Bronchial epithelial cell (primary cell): Measurements from ENCODE around the gene CLEC1B. TPM values are rescaled to one million over a fixed set of nuclear protein-coding genes. Genes with fewer than 3 reads are reported as not detected.
"Not testable (repeated sequence)": the region's sequence is repeated elsewhere in the genome, so short reads cannot be mapped to it uniquely, and the experiment has no call there.

Experiments used
- DNase-seq: peaks from one replicate; pipeline ENCODE4 v3.0.0-alpha.2; 2010; ENCODE audit warnings: low read depth
- FAIRE-seq: peaks from 2 replicates; lab custom pipeline; 2011; peaks lifted over from hg19 to GRCh38; lab: Jason Lieb, UNC
- H3K27me3 ChIP-seq: 2 replicates; pipeline ENCODE4 v1.5.1; 2011; ENCODE audit warnings: low read length; ENCODE audit not compliant: control insufficient read depth, insufficient read depth
- H3K36me3 ChIP-seq: 2 replicates; pipeline ENCODE4 v1.5.1; 2011; ENCODE audit warnings: low read length; ENCODE audit not compliant: control insufficient read depth, insufficient read depth
- H3K4me3 ChIP-seq: 2 replicates; pipeline ENCODE4 v1.5.1; 2011; ENCODE audit warnings: mild to moderate bottlenecking, low read depth, low read length, control low read depth
- total RNA-seq: library from RNA; depleted of rRNA; stranded (reverse); fragments of >200 nt; gene quantifications from 2 replicates; pipeline ENCODE4 v1.2.1, GENCODE V29; 2014
- TF ChIP-seq, protein P1 (sequence below): IDR thresholded peaks from 2 replicates; pipeline ENCODE4 v1.5.1; 2011; ENCODE audit warnings: mild to moderate bottlenecking, moderate library complexity, low read length, control low read depth, inconsistent platforms; ENCODE audit not compliant: insufficient read depth, severe bottlenecking

Gene CLEC1B
- total RNA-seq, 1 donor from 2014 or later: not detected

DNA sequence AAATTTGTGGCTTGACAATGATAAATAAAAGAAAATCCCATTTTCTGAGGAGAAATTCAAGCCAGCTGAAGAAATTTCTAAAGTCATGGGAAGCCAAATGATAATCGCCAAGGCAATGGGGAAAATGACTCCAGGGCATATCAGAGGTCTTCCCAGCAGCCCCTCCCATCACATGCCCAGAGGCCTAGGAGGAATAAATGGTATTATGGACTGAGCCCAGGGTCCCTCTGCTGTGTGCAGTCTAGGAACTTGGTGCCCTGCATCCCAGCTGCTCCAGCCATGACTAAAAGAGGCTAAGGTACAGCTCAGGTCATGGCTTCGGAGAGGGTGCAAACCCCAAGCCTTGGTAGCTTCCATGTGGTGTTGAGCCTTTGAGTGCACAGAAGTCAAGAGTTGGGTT lies 23.3 kb downstream of the CLEC1B start:
- FAIRE-seq (no peak), DNase-seq (no peak)
- H3K4me3 ChIP-seq: no peak overlapping the region
- H3K36me3 ChIP-seq: no peaks in the 10 kb centered on the region
- no peaks in the 10 kb centered on the region for H3K27me3 ChIP-seq
- TF ChIP-seq, protein P1, sequence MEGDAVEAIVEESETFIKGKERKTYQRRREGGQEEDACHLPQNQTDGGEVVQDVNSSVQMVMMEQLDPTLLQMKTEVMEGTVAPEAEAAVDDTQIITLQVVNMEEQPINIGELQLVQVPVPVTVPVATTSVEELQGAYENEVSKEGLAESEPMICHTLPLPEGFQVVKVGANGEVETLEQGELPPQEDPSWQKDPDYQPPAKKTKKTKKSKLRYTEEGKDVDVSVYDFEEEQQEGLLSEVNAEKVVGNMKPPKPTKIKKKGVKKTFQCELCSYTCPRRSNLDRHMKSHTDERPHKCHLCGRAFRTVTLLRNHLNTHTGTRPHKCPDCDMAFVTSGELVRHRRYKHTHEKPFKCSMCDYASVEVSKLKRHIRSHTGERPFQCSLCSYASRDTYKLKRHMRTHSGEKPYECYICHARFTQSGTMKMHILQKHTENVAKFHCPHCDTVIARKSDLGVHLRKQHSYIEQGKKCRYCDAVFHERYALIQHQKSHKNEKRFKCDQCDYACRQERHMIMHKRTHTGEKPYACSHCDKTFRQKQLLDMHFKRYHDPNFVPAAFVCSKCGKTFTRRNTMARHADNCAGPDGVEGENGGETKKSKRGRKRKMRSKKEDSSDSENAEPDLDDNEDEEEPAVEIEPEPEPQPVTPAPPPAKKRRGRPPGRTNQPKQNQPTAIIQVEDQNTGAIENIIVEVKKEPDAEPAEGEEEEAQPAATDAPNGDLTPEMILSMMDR: no peak

DNA sequence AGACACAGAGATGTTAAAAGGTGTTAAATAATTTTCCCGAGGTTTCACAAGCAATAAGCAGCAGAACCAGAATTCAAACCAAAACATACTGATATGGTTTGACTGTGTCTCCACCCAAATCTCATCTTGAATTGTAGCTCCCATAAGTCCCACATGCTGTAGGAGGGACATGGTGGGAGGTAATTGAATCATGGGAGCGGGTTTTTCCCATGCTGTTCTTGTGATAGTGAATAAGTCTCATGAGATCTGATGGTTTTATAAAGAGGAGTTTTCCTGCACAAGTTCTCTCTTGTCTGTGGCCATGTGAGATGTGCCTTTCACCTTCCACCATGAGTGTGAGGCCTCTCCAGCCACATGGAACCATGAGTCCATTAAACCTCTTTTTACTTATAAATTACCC lies 24.2 kb downstream of the CLEC1B start:
- not testable (repeated sequence) for H3K27me3 ChIP-seq, FAIRE-seq, DNase-seq, H3K36me3 ChIP-seq, H3K4me3 ChIP-seq

DNA sequence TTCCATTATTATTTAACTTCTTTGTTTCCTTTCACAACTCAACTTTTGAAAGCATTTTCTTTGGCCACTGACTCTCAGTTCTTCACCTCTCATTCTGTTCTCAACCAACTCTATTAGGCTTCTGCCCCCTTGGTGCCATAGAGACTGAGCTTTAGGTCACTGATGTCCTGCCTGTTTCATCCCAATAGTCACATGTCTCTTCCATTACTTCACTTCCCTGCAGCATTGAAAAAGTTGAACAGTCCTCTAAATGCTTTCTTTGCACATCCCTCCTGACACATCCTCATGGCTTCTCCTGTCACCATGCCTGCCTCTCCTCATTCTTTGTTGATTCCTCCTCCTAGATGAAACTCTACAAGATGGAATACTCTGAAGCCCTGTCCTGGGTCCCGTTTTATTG lies 25.0 kb downstream of the CLEC1B start:
- H3K4me3 ChIP-seq: no peak overlapping the region
- no peaks in the 10 kb centered on the region for H3K36me3 ChIP-seq
- no peak for DNase-seq
- FAIRE-seq: no peak
- TF ChIP-seq, protein P1: no peak
- no peaks in the 10 kb centered on the region for H3K27me3 ChIP-seq

DNA sequence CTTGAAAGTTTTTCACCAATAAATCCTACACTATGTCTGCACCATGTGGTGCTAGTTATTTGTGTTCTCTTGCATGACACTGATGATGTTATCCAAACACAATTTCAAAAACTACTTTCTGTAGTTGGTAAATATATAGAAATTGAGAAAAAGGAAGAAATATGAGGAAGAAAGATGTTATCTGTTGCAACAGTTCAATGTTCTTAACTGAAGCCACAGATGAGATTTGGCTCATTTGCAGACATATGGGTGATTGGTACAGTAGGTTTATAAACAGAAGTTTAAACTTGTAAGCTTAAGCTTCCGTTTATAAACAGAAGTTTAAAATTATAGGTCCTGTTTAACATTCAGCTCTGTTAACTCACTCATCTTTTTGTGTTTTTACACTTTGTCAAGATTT lies 27.7 kb downstream of the CLEC1B start, which contains the start of gene CLEC12A:
CLEC12A (plus strand) TSS at position 229 of the 400 bp plus-strand sequence. CDS start 188 bp downstream, outside the sequence.
- Histone ChIP-seq H3K27me3 (no peaks in the 10 kb centered on the region), H3K4me3 (no peak within 1 kb of the TSS), H3K36me3 (no peaks in the 10 kb centered on the region)
- DNase-seq (no peak), FAIRE-seq (no peak)
- TF ChIP-seq, protein P1: no peak

DNA sequence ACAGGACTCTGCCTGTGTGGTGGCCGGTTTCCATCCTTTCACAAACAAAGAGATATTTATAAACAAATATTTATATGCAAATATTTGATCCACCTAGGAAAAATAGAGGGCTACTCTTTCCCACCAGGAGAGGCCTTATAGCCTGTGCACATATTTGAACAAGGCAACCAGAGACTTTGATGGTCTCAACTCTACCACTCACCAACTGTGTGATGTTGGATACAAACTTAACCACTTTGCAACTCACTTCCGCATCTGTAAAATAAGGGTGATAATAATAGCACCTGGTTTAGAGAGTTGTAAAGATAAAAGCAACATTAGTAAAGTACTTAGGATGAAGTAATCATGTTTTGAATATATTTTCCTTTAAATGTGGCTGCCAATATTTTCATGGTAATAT lies 29.2 kb downstream of the CLEC1B start:
- Histone ChIP-seq H3K36me3 (no peaks in the 10 kb centered on the region), H3K27me3 (no peaks in the 10 kb centered on the region), H3K4me3 (no peak overlapping the region)
- TF ChIP-seq, protein P1: no peak
- FAIRE-seq (no peak), DNase-seq (no peak)

DNA sequence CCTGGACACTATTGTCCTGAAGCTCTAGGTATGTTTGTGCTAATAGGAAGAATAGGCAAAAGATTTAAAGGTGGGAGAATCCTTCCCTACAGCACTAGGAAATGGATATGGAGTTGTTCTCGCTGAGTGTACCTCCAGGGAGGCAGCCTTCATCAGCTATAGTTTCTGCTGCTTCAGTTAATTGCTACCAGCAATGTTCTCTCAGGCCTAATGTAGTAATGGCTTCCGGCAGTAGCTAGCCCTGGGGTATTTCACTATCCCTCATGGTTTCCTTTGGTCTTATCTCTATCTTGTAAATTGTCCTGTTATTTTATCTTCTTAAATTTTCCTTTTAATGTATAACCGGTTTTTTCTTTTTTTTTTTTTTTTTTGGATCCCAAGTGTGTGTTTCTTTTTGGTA lies 37.0 kb downstream of the CLEC1B start:
- Histone ChIP-seq H3K27me3 (no peaks in the 10 kb centered on the region), H3K4me3 (no peak overlapping the region), H3K36me3 (no peaks in the 10 kb centered on the region)
- TF ChIP-seq, protein P1: no peak
- FAIRE-seq: no peak
- no peak for DNase-seq
